Measurements from ENCODE around the gene NINJ1. TPM values are rescaled to one million over a fixed set of nuclear protein-coding genes. Genes with fewer than 3 reads are reported as not detected.

NINJ1 gene
- total and polyA plus RNA-seq, 2 donors (not counting 1 experiment from before 2014, with no cell fraction given): 8.3 to 13.2 TPM

DNA sequence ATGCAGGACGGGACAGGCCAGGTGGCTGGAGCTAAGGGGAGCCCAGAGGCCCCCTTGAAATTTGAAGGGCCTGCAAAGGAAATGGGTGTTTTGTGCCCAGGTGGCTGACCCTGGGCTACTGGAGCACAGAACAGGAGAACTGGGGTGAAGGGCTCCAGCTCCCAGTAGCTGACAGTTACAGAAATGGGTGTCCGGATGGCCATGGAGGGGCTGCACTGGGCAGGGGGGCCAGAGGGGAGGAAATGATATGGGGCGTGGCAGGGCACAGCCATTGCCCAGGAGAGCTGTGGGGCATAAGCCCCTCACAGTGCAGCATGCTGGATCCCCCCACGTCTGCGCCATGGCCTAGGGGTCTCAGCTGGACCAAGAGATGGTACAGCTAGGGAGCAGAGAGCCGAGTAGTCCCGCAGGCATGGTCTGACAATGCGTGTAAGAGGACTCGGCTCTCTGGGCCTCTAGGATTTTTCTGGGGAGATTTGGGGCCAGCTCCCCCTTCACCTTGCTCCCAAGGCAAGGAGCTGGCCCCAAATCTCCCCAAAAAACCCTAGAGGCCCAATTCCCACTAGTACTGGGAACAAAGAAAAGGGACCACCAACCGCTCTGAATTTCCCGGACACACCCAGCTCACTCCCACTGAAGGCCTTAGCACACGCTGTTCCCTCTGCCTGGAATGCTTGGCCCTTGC lies 45.9 kb downstream of the NINJ1 start:
- ChIA-PET CTCF (interaction anchor here (0.8 to 2.0 kb wide), 2 partner anchors 20 to 21 kb away, joined by 3 to 4 read pairs; no protein-coding TSS in a partner anchor), POLR2A (no interaction called here)
- ATAC-seq (ENCODE audit: low read depth): no peak

More for the DNA sequence above, 45.9 kb downstream of the NINJ1 start:
- Histone ChIP-seq H3K9me3 (ENCODE audit: control extremely low read depth in 1 of 3, control insufficient read depth in 2 of 3, insufficient read depth in 1 of 3, low read length in 2 of 3) (peaks cover 0 to 26% (median 0%) of the 10 kb centered on the region in 3 donors), H3K36me3 (replicated peaks in 1 of 2; ENCODE audit: control extremely low read depth in 1 of 2, control insufficient read depth in 1 of 2, extremely low read depth in 1 of 2, insufficient read depth in 2 of 2, low read length in 1 of 2) (peaks cover 7 to 39% of the 10 kb centered on the region in 2 experiments), H4K20me1 (ENCODE audit: control insufficient read depth, insufficient read depth, low read length, poor library complexity, severe bottlenecking) (no peaks in the 10 kb centered on the region), H3K27ac (ENCODE audit: low read length in 2 of 2) (no peak overlapping the region), H3K4me3 (ENCODE audit: control extremely low read depth in 1 of 5, extremely low read depth in 1 of 5, insufficient read depth in 1 of 5, low read depth in 2 of 5, low read length in 4 of 5) (no peak overlapping the region), H3K4me1 (ENCODE audit: control insufficient read depth in 2 of 2, insufficient read depth in 2 of 2, low read length in 2 of 2) (peaks cover 27 to 28% of the 10 kb centered on the region in 2 donors), H3K4me2 (replicated peaks; ENCODE audit: low read depth, low read length, poor library complexity, severe bottlenecking) (no peak overlapping the region), H3K79me2 (ENCODE audit: control insufficient read depth, insufficient read depth, low read length) (no peaks in the 10 kb centered on the region), H3K9ac (ENCODE audit: low read length) (no peak overlapping the region), H2AFZ (ENCODE audit: insufficient read depth, low read depth, low read length, poor library complexity, severe bottlenecking) (no peak overlapping the region), H3K27me3 (replicated peaks in 1 of 4; ENCODE audit: control extremely low read depth in 1 of 4, control insufficient read depth in 3 of 4, insufficient read depth in 4 of 4, low read length in 3 of 4) (no peaks in the 10 kb centered on the region)
- H3K4me1 Mint-ChIP-seq: peaks cover 31% of the 10 kb centered on the region
- H3K27me3 Mint-ChIP-seq: no peaks in the 10 kb centered on the region
- no peak overlapping the region for H3K4me3 Mint-ChIP-seq
- peak overlapping the region; percentile 48 for H3K27ac Mint-ChIP-seq
- intact Hi-C loops (cut with micrococcal nuclease): no loop called here
- 97% methylated on average over 10 of the region's 12 CpGs for WGBS (ENCODE audit: insufficient coverage)
- no peak for DNase-seq
- TF ChIP-seq EZH2 (IDR thresholded peaks at IDR 0.05; ENCODE audit: borderline replicate concordance, insufficient read depth, low read depth, low read length, poor library complexity, severe bottlenecking): no peak
- TF ChIP-seq, protein P1, sequence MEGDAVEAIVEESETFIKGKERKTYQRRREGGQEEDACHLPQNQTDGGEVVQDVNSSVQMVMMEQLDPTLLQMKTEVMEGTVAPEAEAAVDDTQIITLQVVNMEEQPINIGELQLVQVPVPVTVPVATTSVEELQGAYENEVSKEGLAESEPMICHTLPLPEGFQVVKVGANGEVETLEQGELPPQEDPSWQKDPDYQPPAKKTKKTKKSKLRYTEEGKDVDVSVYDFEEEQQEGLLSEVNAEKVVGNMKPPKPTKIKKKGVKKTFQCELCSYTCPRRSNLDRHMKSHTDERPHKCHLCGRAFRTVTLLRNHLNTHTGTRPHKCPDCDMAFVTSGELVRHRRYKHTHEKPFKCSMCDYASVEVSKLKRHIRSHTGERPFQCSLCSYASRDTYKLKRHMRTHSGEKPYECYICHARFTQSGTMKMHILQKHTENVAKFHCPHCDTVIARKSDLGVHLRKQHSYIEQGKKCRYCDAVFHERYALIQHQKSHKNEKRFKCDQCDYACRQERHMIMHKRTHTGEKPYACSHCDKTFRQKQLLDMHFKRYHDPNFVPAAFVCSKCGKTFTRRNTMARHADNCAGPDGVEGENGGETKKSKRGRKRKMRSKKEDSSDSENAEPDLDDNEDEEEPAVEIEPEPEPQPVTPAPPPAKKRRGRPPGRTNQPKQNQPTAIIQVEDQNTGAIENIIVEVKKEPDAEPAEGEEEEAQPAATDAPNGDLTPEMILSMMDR (IDR thresholded peaks at IDR 0.05): no peak
- peaks cover 5% of the 10 kb centered on the region for H3K9me3 Mint-ChIP-seq (ENCODE audit: insufficient read depth)
